Activated T-helper 1 cell treated with Interleukin-2 at 50 U/mL for 16 hours (primary cell): Measurements from ENCODE around the gene MRPL51.
"Not testable (repeated sequence)": the region's sequence is repeated elsewhere in the genome, so short reads cannot be mapped to it uniquely, and the experiment has no call there.

Experiments
- DNase-seq: peaks from one replicate; pipeline ENCODE4 v3.0.0-alpha.2; 2020; ENCODE audit warnings: low read depth

Gene MRPL51

GRCh38 chr12:6532051-6532926 is 39.2 kb upstream of the MRPL51 start:
- DNase-seq = peak; percentile 74

GRCh38 chr12:6530576-6531260 is 37.7 kb upstream of the MRPL51 start:
- DNase-seq = no peak

- no peak for DNase-seq
Observed at GRCh38 chr12:6529291-6529737, 36.3 kb upstream of the MRPL51 start.

DNA sequence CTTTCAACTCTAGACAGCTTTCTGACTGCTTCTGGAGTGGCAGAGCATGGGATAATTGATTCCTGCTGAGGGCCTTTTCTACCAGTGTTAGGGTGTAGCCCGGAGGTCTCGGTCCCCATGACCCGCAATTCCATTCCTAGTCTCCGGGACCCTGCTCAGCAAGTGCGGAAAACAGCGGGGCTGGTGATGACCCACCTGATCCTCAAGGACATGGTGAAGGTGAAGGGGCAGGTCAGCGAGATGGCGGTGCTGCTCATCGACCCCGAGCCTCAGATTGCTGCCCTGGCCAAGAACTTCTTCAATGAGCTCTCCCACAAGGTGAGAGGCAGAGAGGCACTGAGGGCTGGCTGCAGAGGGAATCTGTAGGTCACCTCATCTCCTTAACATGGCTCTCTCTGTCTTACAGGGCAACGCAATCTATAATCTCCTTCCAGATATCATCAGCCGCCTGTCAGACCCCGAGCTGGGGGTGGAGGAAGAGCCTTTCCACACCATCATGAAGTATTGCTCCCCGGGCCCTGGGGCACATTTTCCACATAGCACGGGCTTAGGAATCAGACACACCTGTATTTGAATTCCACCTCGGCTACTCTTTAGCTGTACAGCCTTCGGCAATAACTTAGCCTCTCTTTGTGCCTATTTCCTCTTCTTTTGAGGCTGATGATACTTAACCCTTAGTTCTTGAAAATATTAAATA is 35.6 kb upstream of the MRPL51 start:
- DNase-seq = no peak

GRCh38 chr12:6527711-6528110 is 34.6 kb upstream of the MRPL51 start:
- no peak for DNase-seq

- DNase-seq = no peak
Observed at GRCh38 chr12:6526766-6527525, 33.9 kb upstream of the MRPL51 start.

DNA sequence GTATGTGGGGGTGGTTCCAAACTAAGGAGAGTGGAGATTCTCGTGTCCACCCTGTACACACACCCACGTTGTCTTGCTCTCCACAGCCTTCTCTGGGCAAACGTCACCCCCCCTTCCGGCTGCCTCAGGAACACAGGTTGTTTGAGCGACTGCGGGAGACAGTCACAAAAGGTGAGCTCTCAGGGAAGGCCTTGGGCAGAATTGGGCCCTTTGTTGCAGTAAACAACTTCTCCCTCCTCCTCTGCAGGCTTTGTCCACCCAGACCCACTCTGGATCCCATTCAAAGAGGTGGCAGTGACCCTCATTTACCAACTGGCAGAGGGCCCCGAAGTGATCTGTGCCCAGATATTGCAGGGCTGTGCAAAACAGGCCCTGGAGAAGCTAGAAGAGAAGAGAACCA is 33.1 kb upstream of the MRPL51 start:
- no peak for DNase-seq

DNA sequence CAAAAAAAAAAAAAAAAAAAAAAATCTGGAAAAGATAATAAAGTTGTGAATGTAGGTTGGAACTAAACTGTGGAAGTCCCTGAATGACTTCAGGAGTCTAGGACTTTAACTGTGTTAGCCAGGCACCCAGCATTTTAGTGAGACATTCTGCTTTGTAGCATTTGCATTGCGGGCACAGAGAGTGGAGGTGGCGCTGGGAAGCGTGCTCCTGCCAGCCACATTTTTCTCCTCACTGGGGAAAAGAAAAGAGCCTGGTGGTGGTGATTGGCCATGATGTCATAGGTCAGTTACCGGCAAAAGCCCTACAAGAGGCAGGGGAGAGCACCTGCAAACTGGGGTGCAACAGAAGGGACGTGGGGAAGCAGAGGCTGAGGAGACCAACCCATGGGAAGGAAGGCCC is 31.6 kb upstream of the MRPL51 start:
- DNase-seq = no peak

GRCh38 chr12:6523708-6524107 is 30.6 kb upstream of the MRPL51 start:
- no peak for DNase-seq

- no peak for DNase-seq
Observed at GRCh38 chr12:6522193-6522592, 29.1 kb upstream of the MRPL51 start.

- no peak for DNase-seq
Observed at GRCh38 chr12:6520186-6520585, 27.1 kb upstream of the MRPL51 start.

DNA sequence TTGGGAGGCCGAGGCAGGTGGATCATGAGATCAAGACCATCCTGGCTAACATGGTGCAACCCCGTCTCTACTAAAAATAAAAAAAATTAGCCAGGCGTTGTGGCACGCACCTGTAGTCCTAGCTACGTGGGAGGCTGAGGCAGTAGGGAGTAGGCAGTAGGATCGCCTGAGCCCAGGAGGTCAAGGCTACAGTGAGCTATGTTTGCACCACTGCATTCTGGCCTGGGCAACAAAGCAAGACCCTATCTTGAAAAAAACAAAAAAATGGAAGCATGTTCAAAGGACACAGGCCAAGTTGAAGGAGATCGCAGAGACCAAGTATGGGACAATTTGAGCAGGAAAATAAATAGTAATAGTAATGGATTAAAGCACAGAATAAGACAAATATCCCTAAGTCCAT is 15.0 kb upstream of the MRPL51 start:
- DNase-seq = no peak

- no peak for DNase-seq
Observed at GRCh38 chr12:6507102-6507998, 14.3 kb upstream of the MRPL51 start.

DNA sequence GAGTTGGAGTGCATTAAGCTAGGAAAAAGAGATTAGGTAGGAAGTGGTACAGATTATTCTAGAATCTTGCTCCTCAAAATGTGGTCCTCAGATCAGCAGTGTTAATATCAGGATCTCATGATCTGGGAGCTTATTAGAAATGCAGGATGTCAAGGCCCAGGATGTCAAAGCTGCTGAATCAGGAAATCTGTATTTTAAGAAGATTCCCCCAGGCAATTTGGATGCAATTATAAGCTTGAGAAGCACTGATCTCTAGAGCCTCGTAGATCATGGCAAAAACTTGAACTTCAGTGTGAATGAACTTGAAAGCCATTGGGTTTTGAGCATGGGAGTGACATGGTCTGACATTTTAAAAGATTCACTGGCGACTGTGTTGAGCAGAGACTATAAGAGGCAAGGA is 7.4 kb upstream of the MRPL51 start:
- no peak for DNase-seq

GRCh38 chr12:6497291-6497690 is 4.2 kb upstream of the MRPL51 start:
- DNase-seq = not testable (repeated sequence)

DNA sequence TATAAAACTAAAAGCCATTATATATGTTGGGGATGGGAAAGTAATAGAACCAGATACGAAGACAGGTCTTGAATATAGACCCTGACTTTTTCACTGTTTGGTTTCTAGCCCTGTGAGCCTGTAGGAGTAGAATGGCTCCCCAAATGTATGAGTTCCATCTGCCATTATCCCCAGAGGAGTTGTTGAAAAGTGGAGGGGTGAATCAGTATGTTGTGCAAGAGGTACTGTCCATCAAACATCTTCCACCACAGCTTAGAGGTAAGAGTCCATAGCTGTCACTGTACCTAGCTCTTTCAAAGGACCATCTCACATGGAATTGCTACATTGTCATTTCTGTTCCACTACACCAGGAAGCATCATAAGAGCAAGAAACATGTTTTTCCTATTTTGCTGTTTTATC is 1.9 kb upstream of the MRPL51 start:
- no peak for DNase-seq

GRCh38 chr12:6494258-6494743 is 1.2 kb upstream of the MRPL51 start:
- DNase-seq = no peak

GRCh38 chr12:6493497-6494257 is 615 bp upstream of the MRPL51 start, which contains the start of gene NCAPD2:
Gene NCAPD2, plus strand, starts transcription at chr12:6494102. Its CDS starts 997 bp downstream, at chr12:6495099.
- DNase-seq = peak; percentile 91

DNA sequence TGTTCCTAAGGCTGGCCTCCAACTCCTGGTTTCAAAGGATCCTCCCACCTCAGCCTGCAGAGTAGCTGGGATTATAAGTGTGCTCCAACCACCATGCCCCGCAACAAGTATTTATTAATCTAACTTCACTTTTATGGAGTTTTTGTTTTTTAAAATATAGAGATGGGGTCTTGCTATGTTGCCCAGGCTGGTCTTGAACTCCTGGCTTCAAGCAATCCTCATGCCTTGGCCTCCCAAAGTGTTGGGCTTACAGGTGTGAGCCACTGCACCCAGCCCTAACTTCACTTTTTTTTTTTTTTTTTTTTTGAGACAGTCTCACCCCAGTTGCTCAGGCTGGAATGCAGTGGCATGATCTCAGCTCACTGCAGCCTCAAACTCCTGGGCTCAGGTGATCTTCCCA is 2.4 kb downstream of the MRPL51 start:
- DNase-seq = not testable (repeated sequence)

GRCh38 chr12:6489449-6489848 is 3.6 kb downstream of the MRPL51 start:
- no peak for DNase-seq
